ENCODE results near the gene WIF1.

WIF1 gene, protein sequence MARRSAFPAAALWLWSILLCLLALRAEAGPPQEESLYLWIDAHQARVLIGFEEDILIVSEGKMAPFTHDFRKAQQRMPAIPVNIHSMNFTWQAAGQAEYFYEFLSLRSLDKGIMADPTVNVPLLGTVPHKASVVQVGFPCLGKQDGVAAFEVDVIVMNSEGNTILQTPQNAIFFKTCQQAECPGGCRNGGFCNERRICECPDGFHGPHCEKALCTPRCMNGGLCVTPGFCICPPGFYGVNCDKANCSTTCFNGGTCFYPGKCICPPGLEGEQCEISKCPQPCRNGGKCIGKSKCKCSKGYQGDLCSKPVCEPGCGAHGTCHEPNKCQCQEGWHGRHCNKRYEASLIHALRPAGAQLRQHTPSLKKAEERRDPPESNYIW

DNA sequence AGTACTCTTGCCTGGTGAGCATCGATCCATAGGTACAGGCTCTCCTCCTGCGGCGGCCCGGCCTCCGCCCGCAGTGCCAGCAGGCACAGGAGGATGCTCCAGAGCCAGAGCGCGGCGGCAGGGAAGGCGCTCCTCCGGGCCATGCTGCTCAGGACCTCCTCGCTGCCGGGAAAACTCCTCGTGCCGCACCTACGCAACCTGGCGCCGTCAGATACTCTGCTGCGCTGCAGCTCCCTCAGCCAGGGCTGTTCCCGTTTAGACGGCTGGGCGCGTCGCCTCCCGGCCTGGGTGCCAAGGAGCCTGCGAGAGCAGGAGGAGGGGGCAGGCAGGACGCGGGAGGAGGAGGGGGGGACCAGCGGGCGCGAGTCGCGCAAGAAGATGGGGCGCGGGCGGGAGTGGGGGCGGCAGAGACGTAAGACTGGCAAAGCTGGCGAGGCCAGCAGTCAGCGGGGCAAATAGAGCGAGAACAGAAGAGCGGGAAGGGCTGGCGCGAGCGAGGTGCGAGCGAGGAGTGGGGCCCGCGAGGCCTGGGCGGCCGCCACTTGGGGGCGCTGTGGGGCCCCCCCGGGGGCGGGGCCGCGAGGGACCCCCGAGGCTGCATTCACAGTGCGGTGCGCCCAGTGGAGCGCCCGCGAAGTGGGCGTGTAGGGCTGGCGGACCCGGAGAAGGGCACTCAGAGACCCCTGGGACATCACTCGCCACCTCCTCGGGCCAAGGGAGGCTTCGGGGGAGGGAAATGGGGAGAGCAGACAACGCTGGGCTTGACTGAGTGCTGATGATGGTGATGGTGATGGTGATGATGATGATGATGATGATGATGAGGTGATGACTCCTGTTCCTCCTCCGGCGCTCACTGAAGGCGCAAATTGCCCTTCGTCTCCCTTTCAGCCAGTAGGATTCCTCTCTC is at the start of gene WIF1:
Gene WIF1, minus strand, starts transcription at position 257 of the 907 bp plus-strand sequence. Its CDS starts 114 bp downstream, at position 143.
- DNase-seq (ENCODE audit: low read depth), result peak; percentile 18
- H3K4me3 ChIP-seq (ENCODE audit: low read depth, low read length), result no peak within 1 kb of the TSS; the same call in 1 of the 2 replicates

DNA sequence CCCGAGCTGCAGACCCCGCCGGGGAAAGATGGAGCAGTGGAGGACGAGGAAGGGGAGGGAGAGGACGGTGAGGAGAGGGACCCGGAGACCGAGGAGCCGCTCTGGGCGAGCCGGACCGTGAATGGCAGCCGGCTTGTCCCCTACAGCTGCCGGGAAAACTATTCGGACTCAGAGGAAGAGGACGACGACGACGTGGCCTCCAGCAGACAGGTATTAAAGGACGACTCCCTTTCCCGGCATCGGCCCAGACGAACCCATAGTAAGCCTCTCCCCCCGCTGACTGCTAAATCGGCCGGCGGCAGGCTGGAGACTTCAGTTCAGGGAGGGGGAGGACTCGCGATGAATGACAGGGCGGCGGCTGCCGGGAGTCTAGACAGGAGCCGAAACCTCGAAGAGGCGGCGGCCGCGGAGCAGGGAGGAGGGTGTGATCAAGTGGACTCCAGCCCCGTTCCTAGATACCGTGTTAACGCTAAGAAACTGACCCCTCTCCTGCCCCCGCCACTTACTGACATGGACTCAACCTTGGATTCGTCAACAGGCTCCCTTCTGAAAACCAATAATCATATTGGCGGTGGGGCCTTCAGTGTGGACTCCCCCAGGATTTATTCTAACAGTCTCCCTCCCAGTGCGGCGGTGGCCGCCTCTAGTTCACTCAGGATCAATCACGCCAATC is 49.2 kb upstream of the WIF1 start:
- DNase-seq (ENCODE audit: low read depth), result peak; percentile 82
- H3K4me3 ChIP-seq (ENCODE audit: low read depth, low read length), result peak overlapping the region; percentile 94
- TF ChIP-seq, protein P1, sequence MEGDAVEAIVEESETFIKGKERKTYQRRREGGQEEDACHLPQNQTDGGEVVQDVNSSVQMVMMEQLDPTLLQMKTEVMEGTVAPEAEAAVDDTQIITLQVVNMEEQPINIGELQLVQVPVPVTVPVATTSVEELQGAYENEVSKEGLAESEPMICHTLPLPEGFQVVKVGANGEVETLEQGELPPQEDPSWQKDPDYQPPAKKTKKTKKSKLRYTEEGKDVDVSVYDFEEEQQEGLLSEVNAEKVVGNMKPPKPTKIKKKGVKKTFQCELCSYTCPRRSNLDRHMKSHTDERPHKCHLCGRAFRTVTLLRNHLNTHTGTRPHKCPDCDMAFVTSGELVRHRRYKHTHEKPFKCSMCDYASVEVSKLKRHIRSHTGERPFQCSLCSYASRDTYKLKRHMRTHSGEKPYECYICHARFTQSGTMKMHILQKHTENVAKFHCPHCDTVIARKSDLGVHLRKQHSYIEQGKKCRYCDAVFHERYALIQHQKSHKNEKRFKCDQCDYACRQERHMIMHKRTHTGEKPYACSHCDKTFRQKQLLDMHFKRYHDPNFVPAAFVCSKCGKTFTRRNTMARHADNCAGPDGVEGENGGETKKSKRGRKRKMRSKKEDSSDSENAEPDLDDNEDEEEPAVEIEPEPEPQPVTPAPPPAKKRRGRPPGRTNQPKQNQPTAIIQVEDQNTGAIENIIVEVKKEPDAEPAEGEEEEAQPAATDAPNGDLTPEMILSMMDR (IDR thresholded peaks at IDR 0.05; ENCODE audit: insufficient read depth, low read depth, low read length, missing control alignments), result no peak

More for the DNA sequence above, at the start of gene WIF1:
- TF ChIP-seq, protein P1 (IDR thresholded peaks at IDR 0.05; ENCODE audit: insufficient read depth, low read depth, low read length, missing control alignments), result peak; percentile 63

DNA sequence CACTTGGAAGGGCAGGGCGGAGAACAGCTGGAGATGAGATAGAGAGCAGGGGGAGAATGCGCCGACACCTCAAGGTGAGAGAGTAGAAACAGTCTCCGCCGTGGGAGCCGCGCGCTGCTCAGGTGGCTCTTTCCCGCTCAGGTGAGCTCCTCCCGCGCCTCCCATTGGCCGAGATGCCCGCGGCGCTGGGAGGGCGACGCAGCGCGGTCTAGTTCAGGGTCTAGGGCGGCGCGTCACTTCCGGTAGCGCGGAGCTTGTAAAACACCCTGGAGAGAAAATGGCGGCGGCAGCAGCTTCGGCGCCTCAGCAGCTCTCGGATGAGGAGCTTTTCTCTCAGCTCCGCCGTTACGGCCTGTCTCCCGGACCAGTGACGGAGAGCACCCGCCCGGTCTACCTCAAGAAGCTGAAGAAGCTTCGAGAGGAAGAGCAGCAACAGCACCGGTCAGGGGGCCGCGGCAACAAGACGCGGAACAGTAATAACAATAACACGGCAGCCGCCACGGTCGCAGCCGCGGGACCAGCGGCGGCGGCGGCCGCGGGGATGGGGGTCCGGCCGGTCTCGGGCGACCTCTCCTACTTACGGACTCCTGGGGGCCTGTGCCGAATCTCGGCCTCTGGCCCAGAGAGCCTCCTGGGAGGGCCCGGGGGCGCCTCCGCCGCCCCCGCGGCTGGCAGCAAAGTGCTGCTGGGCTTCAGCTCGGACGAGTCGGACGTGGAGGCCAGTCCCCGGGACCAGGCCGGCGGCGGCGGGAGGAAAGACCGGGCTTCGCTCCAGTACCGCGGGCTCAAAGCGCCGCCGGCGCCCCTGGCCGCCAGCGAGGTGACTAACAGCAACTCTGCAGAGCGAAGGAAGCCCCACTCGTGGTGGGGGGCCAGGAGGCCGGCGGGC is 48.5 kb upstream of the WIF1 start, which contains the start of gene LEMD3:
Gene LEMD3, plus strand, starts transcription at position 264 of the 889 bp plus-strand sequence. Its CDS starts 14 bp downstream, at position 278.
- DNase-seq (ENCODE audit: low read depth), result peak; percentile 96
- peak within 1 kb of the TSS; percentile 94 for H3K4me3 ChIP-seq (ENCODE audit: low read depth, low read length)
- TF ChIP-seq, protein P1 (IDR thresholded peaks at IDR 0.05; ENCODE audit: insufficient read depth, low read depth, low read length, missing control alignments), result peak; percentile 1

DNA sequence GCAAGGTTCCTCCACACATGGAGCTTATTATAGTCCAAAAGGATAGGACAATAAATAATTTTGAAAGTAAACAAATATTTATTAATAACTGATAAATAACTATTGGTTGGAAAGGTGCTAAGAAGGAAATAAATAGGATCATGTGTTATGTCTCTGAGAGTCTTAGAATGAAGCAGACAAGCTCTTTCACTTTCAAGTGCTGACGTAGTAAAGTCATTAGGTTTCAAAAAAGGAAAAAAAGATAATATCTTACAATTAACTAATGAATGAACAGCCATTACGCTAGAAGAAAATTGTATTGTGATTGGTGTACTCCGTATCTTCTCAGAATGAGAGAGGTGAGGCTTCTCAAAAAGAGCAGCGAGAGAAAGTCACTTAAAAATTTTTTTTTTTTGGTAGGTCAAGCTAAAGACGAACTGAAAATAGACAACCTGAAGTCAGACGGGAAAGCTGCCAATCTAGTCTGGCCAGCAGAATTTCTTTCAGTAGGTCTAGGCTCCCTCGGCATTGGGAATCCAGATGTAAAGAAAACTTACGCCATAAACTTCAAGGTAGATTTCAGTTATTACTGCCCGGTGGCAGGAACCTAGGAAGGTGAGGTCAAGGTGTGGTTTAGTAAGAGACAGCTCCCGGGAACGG is 47.7 kb upstream of the WIF1 start:
- H3K4me3 ChIP-seq (ENCODE audit: low read depth, low read length), result peak overlapping the region; percentile 94
- TF ChIP-seq, protein P1 (IDR thresholded peaks at IDR 0.05; ENCODE audit: insufficient read depth, low read depth, low read length, missing control alignments), result no peak
- peak; percentile 23 for DNase-seq (ENCODE audit: low read depth)

DNA sequence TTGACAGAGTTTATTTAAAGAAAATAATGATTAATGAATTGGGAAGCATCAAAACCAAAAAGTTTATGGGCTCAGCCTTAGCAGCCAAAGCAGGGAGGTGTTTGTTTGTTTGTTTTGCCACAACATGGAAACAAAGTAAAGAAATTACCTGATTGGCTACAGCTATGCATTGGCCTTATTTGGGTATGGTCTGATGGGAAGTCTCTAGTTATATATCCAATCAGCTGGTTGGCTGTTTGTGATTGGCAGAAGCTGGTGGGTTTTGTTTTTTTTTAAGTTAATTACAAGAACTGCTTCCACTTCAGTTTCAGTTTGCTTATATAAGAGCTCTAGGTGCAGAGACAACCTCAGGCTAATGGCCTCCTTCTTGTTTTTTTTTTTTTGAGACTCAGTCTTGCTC is 43.7 kb upstream of the WIF1 start:
- TF ChIP-seq, protein P1 (IDR thresholded peaks at IDR 0.05; ENCODE audit: insufficient read depth, low read depth, low read length, missing control alignments), result no peak
- H3K4me3 ChIP-seq (ENCODE audit: low read depth, low read length), result no peak overlapping the region
- peak; percentile 7 for DNase-seq (ENCODE audit: low read depth)

All from GM12865 (cell line).